SH-SY5Y (cell line): ENCODE measurements around the gene GALNT9.

Experiments
- GATA2 ChIP-seq: IDR thresholded peaks from 2 replicates; pipeline ENCODE4 v1.6.1; 2011; ENCODE audit warnings: mild to moderate bottlenecking, low read depth, low read length
- GATA3 ChIP-seq: IDR thresholded peaks from 2 replicates; pipeline ENCODE4 v1.6.1; 2011; ENCODE audit warnings: low read depth, mild to moderate bottlenecking, low read length, moderate library complexity

GALNT9 gene

GRCh38 chr12:132271755-132272092 lies 57.7 kb downstream of the GALNT9 start:
- no peak for TF ChIP-seq GATA3
- no peak for TF ChIP-seq GATA2

- TF ChIP-seq GATA3, result no peak
- TF ChIP-seq GATA2, result no peak
Observed at GRCh38 chr12:132270969-132271754, 58.2 kb downstream of the GALNT9 start.

- TF ChIP-seq GATA2, result no peak
- no peak for TF ChIP-seq GATA3
Observed at GRCh38 chr12:132270516-132270915, 58.9 kb downstream of the GALNT9 start.

- TF ChIP-seq GATA2 (no peak), GATA3 (no peak)
Observed at GRCh38 chr12:132269271-132269968, 60.0 kb downstream of the GALNT9 start.

- no peak for TF ChIP-seq GATA3
- no peak for TF ChIP-seq GATA2
Observed at GRCh38 chr12:132268674-132269073, 60.7 kb downstream of the GALNT9 start.

GRCh38 chr12:132267873-132268272 lies 61.5 kb downstream of the GALNT9 start:
- TF ChIP-seq GATA3, result no peak

- TF ChIP-seq GATA3 (no peak), GATA2 (no peak)
Observed at GRCh38 chr12:132266802-132267201, 62.6 kb downstream of the GALNT9 start.

GRCh38 chr12:132266370-132266769 lies 63.0 kb downstream of the GALNT9 start:
- TF ChIP-seq GATA2 (no peak), GATA3 (no peak)

GRCh38 chr12:132265056-132265800 lies 64.2 kb downstream of the GALNT9 start:
- TF ChIP-seq GATA2 (no peak), GATA3 (no peak)

- TF ChIP-seq GATA3 (no peak), GATA2 (no peak)
Observed at GRCh38 chr12:132264086-132265010, 65.0 kb downstream of the GALNT9 start.

- TF ChIP-seq GATA3 (no peak), GATA2 (no peak)
Observed at GRCh38 chr12:132263451-132264049, 65.8 kb downstream of the GALNT9 start.

GRCh38 chr12:132263061-132263360 lies 66.4 kb downstream of the GALNT9 start:
- TF ChIP-seq GATA2 (no peak), GATA3 (no peak)

GRCh38 chr12:132262256-132263060 lies 66.9 kb downstream of the GALNT9 start:
- TF ChIP-seq GATA3, result no peak
